Measurements from ENCODE around the gene MPHOSPH9.

GRCh38 chr12:123231931-123232330 lies 1.0 kb downstream of the MPHOSPH9 start:
- TF ChIP-seq CTCF (conservative IDR thresholded peaks at IDR 0.05; ENCODE audit: low read depth, low read length) (no peak), USF2 (IDR thresholded peaks at IDR 0.05; ENCODE audit: low read depth, low read length) (no peak), POLR2A (IDR thresholded peaks at IDR 0.05; ENCODE audit: low read depth, low read length) (no peak), RAD21 (IDR thresholded peaks at IDR 0.05; ENCODE audit: low read length) (no peak), RFX5 (IDR thresholded peaks at IDR 0.05; ENCODE audit: low read depth, low read length) (no peak), SMC3 (IDR thresholded peaks at IDR 0.05; ENCODE audit: low read depth, low read length) (no peak), MAFK (IDR thresholded peaks at IDR 0.05; ENCODE audit: low read depth, low read length) (no peak), MAZ (IDR thresholded peaks at IDR 0.05; ENCODE audit: borderline replicate concordance, low read depth, low read length) (no peak), CEBPB (IDR thresholded peaks at IDR 0.05; ENCODE audit: low read depth, low read length) (no peak), FOS (IDR thresholded peaks at IDR 0.05; ENCODE audit: low read depth, low read length) (no peak), BHLHE40 (IDR thresholded peaks at IDR 0.05; ENCODE audit: low read depth, low read length) (no peak)

Data from IMR-90 (cell line).